Measurements from ENCODE around the gene ZFYVE21.

GRCh38 chr14:103707329-103708263, 8.0 kb upstream of the ZFYVE21 start:
- TF ChIP-seq, protein P1, sequence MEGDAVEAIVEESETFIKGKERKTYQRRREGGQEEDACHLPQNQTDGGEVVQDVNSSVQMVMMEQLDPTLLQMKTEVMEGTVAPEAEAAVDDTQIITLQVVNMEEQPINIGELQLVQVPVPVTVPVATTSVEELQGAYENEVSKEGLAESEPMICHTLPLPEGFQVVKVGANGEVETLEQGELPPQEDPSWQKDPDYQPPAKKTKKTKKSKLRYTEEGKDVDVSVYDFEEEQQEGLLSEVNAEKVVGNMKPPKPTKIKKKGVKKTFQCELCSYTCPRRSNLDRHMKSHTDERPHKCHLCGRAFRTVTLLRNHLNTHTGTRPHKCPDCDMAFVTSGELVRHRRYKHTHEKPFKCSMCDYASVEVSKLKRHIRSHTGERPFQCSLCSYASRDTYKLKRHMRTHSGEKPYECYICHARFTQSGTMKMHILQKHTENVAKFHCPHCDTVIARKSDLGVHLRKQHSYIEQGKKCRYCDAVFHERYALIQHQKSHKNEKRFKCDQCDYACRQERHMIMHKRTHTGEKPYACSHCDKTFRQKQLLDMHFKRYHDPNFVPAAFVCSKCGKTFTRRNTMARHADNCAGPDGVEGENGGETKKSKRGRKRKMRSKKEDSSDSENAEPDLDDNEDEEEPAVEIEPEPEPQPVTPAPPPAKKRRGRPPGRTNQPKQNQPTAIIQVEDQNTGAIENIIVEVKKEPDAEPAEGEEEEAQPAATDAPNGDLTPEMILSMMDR (IDR thresholded peaks at IDR 0.05 in 2 of 3, conservative IDR thresholded peaks at IDR 0.05 in 1 of 3; ENCODE audit: borderline replicate concordance in 1 of 3, insufficient read depth in 1 of 3, low read depth in 2 of 3, low read length in 2 of 3), result no peak
- TF ChIP-seq JUND (IDR thresholded peaks at IDR 0.05), result no peak
- TF ChIP-seq EGR1 (IDR thresholded peaks at IDR 0.05; ENCODE audit: low read depth), result no peak
- no peak for TF ChIP-seq CEBPB (IDR thresholded peaks at IDR 0.05; ENCODE audit: low read depth)
- TF ChIP-seq RAD21 (IDR thresholded peaks at IDR 0.05; ENCODE audit: low read depth), result no peak
- TF ChIP-seq, protein P2, sequence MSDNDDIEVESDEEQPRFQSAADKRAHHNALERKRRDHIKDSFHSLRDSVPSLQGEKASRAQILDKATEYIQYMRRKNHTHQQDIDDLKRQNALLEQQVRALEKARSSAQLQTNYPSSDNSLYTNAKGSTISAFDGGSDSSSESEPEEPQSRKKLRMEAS (IDR thresholded peaks at IDR 0.05), result no peak
- no peak for TF ChIP-seq YY1 (IDR thresholded peaks at IDR 0.05; ENCODE audit: extremely low read depth, insufficient replicate concordance, low read depth, low read length)
- no peak for TF ChIP-seq ZNF274 (IDR thresholded peaks at IDR 0.05; ENCODE audit: low read depth, low read length)
- TF ChIP-seq EZH2 (IDR thresholded peaks at IDR 0.05), result no peak
